HG03558 (cell line): Measurements from ENCODE around the gene IL12B.

Source experiments
- ATAC-seq: cut with Tn5 transposase; IDR thresholded peaks from one replicate; pipeline ENCODE4 v1.9.1; 2021; ENCODE audit warnings: moderate number of reproducible peaks; ENCODE audit not compliant: unreplicated experiment; ENCODE audit errors: extremely low read depth

Gene IL12B

GRCh38 chr5:159336586-159336985 is 6.3 kb upstream of the IL12B start:
- ATAC-seq, result no peak

- no peak for ATAC-seq
Measured at GRCh38 chr5:159333545-159333925, 3.2 kb upstream of the IL12B start.

GRCh38 chr5:159332800-159333544 is 2.7 kb upstream of the IL12B start:
- no peak for ATAC-seq

GRCh38 chr5:159331093-159331973 is 1.0 kb upstream of the IL12B start:
- no peak for ATAC-seq

DNA sequence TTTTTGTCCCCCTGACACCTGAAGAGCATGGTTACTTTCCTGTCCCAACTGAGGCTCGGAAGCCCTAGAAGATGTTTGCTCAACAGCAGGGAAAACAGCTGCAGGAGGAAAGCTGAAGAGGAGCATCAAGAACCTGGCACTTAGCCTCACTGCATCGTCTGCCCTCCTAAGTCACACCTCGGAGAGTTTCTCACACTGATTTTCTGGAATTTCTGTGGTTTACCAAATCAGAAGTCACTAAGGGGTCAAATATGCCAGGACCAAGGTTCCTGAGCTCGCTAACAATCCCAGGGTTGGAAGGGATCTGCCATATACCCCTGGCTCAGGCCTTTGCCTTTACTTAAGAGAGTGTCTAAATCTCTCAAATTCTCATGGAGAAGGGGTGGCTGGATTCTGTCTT is 5.3 kb downstream of the IL12B start:
- ATAC-seq, result no peak

DNA sequence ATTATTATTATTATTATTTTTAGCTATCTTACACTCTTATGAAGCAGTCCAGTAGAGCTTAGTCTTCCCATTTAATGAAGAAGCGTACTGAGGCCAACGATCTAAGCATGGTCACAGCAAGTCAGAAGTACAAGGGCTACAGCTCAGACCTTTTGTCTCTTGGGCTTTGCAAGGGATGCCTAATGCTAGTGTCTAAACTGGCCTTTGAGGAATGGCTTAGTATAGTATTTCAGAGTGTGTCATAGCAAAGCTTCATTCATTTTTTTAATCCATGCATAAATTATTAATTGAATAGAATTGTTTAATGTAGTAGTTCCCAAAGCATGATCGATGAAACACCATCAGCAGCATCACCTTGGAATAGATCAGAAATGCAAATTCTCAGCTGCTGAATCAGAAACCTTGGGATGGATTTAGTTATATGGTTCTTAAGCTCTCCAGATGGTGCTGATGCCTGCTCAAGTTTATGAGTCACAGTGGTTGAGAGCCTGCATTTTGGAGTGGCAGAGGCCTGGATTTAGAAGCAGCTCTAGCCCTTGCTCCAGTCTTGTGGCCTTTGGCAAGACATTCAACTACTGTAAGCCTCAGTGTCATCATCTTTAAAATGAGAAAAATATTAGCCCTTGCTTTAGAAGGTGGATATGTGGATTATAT is 6.1 kb downstream of the IL12B start:
- ATAC-seq, result no peak

DNA sequence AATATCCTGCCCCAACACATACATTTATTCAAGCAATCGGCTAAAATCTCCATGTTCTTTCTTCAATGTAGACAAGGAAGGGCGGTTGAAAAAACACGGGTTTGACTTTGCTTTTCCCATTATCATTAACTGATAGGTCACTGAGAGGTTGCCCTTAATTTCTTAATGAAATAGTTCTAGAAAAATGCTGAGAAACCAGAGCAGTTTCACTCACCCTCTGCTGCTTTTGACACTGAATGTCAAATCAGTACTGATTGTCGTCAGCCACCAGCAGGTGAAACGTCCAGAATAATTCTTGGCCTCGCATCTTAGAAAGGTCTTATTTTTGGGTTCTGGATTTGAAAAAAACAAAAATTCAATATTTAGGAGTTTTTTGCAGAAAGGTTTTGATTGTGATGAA is 8.1 kb downstream of the IL12B start:
- no peak for ATAC-seq

- ATAC-seq, result no peak
Measured at GRCh38 chr5:159319832-159320231, 10.5 kb downstream of the IL12B start.

- ATAC-seq, result no peak
Measured at GRCh38 chr5:159319363-159319762, 10.9 kb downstream of the IL12B start.

DNA sequence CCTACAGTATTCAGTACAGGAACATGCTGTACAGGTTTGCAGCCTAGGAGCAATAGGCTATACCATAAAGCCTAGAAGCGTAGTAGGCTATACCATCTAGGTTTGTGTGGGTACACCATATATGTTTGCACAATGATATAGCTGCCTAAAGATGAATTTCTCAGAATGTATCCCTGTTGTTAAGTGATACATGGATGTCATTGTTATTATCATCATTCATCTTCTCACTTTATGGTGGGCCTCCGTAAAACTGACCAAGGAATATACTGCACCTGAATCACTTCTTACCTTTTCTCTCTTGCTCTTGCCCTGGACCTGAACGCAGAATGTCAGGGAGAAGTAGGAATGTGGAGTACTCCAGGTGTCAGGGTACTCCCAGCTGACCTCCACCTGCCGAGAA is 11.8 kb downstream of the IL12B start:
- ATAC-seq, result no peak

GRCh38 chr5:159317849-159318248 is 12.4 kb downstream of the IL12B start:
- ATAC-seq, result no peak

DNA sequence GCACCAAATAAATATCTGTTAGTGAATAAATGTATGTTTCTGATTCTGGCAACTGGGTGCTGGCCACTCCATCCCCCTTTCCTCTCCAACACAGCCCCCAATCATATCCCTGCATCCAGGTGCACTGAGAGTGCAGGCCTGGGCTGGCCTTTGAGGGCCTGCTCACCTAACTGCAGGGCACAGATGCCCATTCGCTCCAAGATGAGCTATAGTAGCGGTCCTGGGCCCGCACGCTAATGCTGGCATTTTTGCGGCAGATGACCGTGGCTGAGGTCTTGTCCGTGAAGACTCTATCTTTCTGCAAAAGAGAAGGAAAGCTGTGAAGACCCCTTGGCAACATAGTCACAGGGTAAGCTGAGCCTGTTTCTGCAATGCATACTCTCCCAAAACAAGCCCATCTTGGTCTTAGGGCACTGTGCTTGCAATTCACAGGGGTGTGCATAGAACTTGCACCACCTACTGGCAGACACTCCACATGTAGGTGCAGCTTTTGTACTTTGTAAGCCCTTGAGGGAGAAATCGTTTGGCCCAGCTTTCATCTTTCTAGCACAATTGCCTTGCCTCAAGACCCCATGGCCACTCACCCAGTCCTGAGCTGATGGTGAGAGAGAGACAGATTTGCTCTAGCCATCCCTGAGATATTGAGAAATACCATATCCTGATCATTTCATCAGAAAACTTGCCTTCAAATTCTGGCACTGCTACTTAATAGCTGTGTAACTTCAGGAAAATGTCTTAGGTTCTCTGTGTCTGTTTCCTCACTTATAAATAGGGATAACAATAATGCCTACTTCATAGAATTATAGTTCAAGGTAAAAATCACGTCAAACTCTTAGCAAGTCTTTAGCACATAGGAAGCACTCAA is 13.5 kb downstream of the IL12B start:
- ATAC-seq, result no peak

DNA sequence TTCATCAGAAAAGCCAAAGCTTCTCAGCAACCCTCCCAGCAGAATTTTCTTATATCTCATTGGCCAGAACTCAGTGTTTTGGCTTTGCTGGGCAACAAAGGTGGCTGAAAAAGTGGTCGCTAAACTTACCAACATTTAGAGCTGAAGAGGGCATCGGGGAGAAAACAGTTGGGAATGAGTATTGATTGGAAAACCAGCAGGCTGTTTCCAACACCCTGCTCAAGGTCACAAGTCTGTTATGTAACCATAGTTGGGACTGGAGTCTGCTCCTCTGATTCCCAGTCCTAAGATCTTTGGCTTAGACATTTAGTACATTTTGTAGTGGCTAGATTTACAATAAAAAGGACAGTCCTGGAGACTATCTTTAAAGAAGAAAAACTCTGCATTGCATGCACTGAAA is 17.1 kb downstream of the IL12B start:
- ATAC-seq, result no peak

- ATAC-seq, result no peak
Measured at GRCh38 chr5:159311063-159311462, 19.2 kb downstream of the IL12B start.

- ATAC-seq, result no peak
Measured at GRCh38 chr5:159310511-159310910, 19.8 kb downstream of the IL12B start.

DNA sequence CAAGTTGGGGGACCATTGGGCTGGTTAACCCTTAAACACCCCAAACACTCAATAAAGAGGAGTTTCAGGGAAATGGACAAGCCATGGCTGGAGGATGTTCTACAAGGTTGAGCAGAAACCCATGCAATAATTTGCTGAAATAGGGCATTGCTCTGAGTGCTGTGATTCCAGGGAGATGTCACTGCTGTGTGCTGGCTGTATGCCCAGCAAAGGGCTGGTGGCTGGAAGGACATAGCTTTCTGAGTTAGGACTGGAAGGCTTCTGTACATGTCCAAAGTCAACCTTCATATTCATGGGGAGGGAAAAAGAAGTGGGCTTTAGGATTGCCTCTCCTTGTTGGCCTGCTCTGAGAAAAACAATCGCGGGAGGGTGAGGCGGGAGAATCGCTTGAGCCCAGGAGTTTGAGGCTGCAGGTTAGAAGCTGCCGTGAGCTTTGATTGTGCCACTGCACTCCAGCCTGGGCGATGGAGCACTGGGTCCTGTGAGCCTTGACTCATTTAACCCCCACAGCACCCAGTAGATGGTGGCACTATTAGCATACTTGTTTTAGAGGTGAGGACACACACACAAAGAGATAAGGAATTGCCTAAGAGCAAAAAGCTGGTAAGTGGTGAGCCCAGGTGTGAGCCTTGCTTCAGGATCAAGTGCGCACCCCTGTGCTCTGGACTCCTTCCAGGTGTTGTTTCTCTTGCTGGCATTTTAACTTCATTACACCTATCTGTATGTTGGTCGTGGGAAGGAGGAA is 20.4 kb downstream of the IL12B start:
- no peak for ATAC-seq

DNA sequence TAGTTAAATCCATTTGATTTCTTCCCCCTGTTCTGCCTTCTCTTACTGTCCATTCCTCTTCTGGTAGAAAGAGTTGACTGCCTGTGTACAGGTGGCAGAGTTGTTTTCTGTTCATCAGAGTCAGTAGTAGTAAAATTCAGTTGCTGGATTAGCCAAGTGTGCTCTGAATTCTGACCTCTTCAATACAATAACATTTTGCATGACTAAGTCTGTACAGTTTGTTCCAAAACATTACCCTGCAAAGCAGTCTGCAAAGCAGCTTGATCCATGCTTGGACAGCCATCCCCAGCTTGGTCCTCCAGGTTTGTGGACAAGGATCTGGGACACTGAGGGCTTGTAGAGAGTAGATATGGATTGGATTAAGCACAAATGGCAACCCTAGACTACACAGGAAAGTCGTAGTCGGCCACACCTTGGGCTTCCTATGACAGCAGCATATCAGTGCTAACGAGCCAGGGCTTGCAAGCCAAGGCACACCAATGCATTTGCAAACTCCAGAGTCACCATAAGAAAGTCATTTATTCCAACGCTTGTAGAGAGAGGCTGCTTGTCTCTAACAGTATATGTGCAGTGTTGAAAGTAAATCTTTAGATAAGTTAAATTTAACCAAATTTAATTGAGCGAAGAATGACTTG is 25.2 kb downstream of the IL12B start:
- no peak for ATAC-seq

GRCh38 chr5:159303286-159303685 is 27.0 kb downstream of the IL12B start:
- no peak for ATAC-seq
